Astrocyte (in vitro differentiated cells and primary cell): Measurements from ENCODE around the gene CSNK1G2.

Experiments
- CTCF ChIP-seq: IDR thresholded peaks from 2 replicates; pipeline ENCODE4 v1.5.1; 2011; ENCODE audit warnings: low read depth, mild to moderate bottlenecking, inconsistent platforms, low read length, moderate library complexity; ENCODE audit not compliant: insufficient read depth
- EZH2 ChIP-seq: IDR thresholded peaks from 2 replicates; pipeline ENCODE4 v1.6.1; 2012; ENCODE audit warnings: mild to moderate bottlenecking, low read length, inconsistent platforms; ENCODE audit not compliant: insufficient read depth

- TF ChIP-seq CTCF (no peak), EZH2 (no peak)
Measured at GRCh38 chr19:1908364-1908678, 32.7 kb upstream of the CSNK1G2 start.
